Dendritic cell treated with granulocyte-macrophage colony-stimulating factor and Interleukin-4, amounts not matched to agents 40 ng/mL and 50 ng/mL, for 4 days (primary cell): ENCODE data around the gene WDR31.

Experiments used
- H3K27ac Mint-ChIP-seq: one replicate; pipeline ENCODE4 v1.8.0; 2022; ENCODE audit warnings: mild to moderate bottlenecking, mixed read lengths
- H3K27me3 Mint-ChIP-seq: one replicate; pipeline ENCODE4 v1.8.0; 2022; ENCODE audit warnings: mild to moderate bottlenecking, mixed read lengths
- H3K36me3 Mint-ChIP-seq: one replicate; pipeline ENCODE4 v1.8.0; 2022; ENCODE audit warnings: low read depth, mixed read lengths
- H3K4me1 Mint-ChIP-seq: one replicate; pipeline ENCODE4 v1.8.0; 2022; ENCODE audit warnings: low read depth, mixed read lengths
- H3K4me3 Mint-ChIP-seq: one replicate; pipeline ENCODE4 v1.8.0; 2022; ENCODE audit warnings: mild to moderate bottlenecking, moderate library complexity, mixed read lengths
- H3K9me3 Mint-ChIP-seq: one replicate; pipeline ENCODE4 v1.8.0; 2022; ENCODE audit warnings: mixed read lengths
- intact Hi-C: fragments of 100-400 bp; cut with micrococcal nuclease; formaldehyde crosslinking; loops from one replicate; pipeline ENCODE4 v1.15.0; 2022

Gene WDR31

GRCh38 chr9:113337714-113338113 is 2.4 kb downstream of the WDR31 start:
- no peaks in the 10 kb centered on the region for H3K36me3 Mint-ChIP-seq
- H3K9me3 Mint-ChIP-seq: no peaks in the 10 kb centered on the region
- peaks cover 19% of the 10 kb centered on the region for H3K4me1 Mint-ChIP-seq
- H3K27me3 Mint-ChIP-seq: no peaks in the 10 kb centered on the region
- H3K27ac Mint-ChIP-seq: no peak overlapping the region
- intact Hi-C loops: no loop called here
- H3K4me3 Mint-ChIP-seq: no peak overlapping the region

GRCh38 chr9:113331780-113332179 is 8.3 kb downstream of the WDR31 start:
- H3K4me3 Mint-ChIP-seq: no peak overlapping the region
- no peaks in the 10 kb centered on the region for H3K27me3 Mint-ChIP-seq
- intact Hi-C loops: no loop called here
- H3K36me3 Mint-ChIP-seq: no peaks in the 10 kb centered on the region
- H3K27ac Mint-ChIP-seq: no peak overlapping the region
- H3K9me3 Mint-ChIP-seq: no peaks in the 10 kb centered on the region
- H3K4me1 Mint-ChIP-seq: no peaks in the 10 kb centered on the region

GRCh38 chr9:113328045-113328782 is 11.9 kb downstream of the WDR31 start:
- Mint-ChIP-seq H3K9me3 (no peaks in the 10 kb centered on the region), H3K27ac (no peak overlapping the region), H3K27me3 (no peaks in the 10 kb centered on the region), H3K4me3 (no peak overlapping the region), H3K4me1 (no peaks in the 10 kb centered on the region), H3K36me3 (no peaks in the 10 kb centered on the region)
- intact Hi-C loops: no loop called here

- intact Hi-C loops: no loop called here
- H3K4me1 Mint-ChIP-seq: no peaks in the 10 kb centered on the region
- no peak overlapping the region for H3K4me3 Mint-ChIP-seq
- no peaks in the 10 kb centered on the region for H3K27me3 Mint-ChIP-seq
- no peak overlapping the region for H3K27ac Mint-ChIP-seq
- H3K36me3 Mint-ChIP-seq: no peaks in the 10 kb centered on the region
- H3K9me3 Mint-ChIP-seq: no peaks in the 10 kb centered on the region
These were observed 13.8 kb downstream of the WDR31 start for GRCh38 chr9:113326230-113326629.

- Mint-ChIP-seq H3K27ac (no peak overlapping the region), H3K27me3 (no peaks in the 10 kb centered on the region), H3K4me3 (no peak overlapping the region), H3K36me3 (no peaks in the 10 kb centered on the region), H3K9me3 (no peaks in the 10 kb centered on the region), H3K4me1 (no peaks in the 10 kb centered on the region)
- intact Hi-C loops: no loop called here
These were observed 17.4 kb downstream of the WDR31 start for GRCh38 chr9:113322671-113323070.

- no peak overlapping the region for H3K27ac Mint-ChIP-seq
- H3K36me3 Mint-ChIP-seq: no peaks in the 10 kb centered on the region
- H3K9me3 Mint-ChIP-seq: no peaks in the 10 kb centered on the region
- intact Hi-C loops: no loop called here
- H3K4me3 Mint-ChIP-seq: no peak overlapping the region
- H3K27me3 Mint-ChIP-seq: no peaks in the 10 kb centered on the region
- H3K4me1 Mint-ChIP-seq: no peaks in the 10 kb centered on the region
These were observed 20.0 kb downstream of the WDR31 start for GRCh38 chr9:113320051-113320450.

- Mint-ChIP-seq H3K27ac (no peak overlapping the region), H3K36me3 (no peaks in the 10 kb centered on the region), H3K27me3 (no peaks in the 10 kb centered on the region), H3K4me1 (no peaks in the 10 kb centered on the region), H3K9me3 (no peaks in the 10 kb centered on the region), H3K4me3 (no peak overlapping the region)
- intact Hi-C loops: no loop called here
These were observed 21.0 kb downstream of the WDR31 start for GRCh38 chr9:113319054-113319453.

GRCh38 chr9:113317777-113318176 is 22.3 kb downstream of the WDR31 start:
- H3K4me1 Mint-ChIP-seq: no peaks in the 10 kb centered on the region
- H3K9me3 Mint-ChIP-seq: no peaks in the 10 kb centered on the region
- intact Hi-C loops: no loop called here
- no peaks in the 10 kb centered on the region for H3K27me3 Mint-ChIP-seq
- H3K4me3 Mint-ChIP-seq: no peak overlapping the region
- H3K36me3 Mint-ChIP-seq: no peaks in the 10 kb centered on the region
- no peak overlapping the region for H3K27ac Mint-ChIP-seq

GRCh38 chr9:113316030-113316429 is 24.0 kb downstream of the WDR31 start:
- Mint-ChIP-seq H3K27me3 (no peaks in the 10 kb centered on the region), H3K27ac (no peak overlapping the region), H3K4me3 (no peak overlapping the region)

GRCh38 chr9:113315231-113315630 is 24.8 kb downstream of the WDR31 start:
- Mint-ChIP-seq H3K27me3 (no peaks in the 10 kb centered on the region), H3K36me3 (no peaks in the 10 kb centered on the region), H3K27ac (no peak overlapping the region), H3K9me3 (no peaks in the 10 kb centered on the region), H3K4me3 (no peak overlapping the region), H3K4me1 (no peaks in the 10 kb centered on the region)
- intact Hi-C loops: no loop called here

More at GRCh38 chr9:113316030-113316429, 24.0 kb downstream of the WDR31 start:
- intact Hi-C loops: no loop called here
- Mint-ChIP-seq H3K9me3 (no peaks in the 10 kb centered on the region), H3K4me1 (no peaks in the 10 kb centered on the region), H3K36me3 (no peaks in the 10 kb centered on the region)

GRCh38 chr9:113313261-113313660 is 26.8 kb downstream of the WDR31 start:
- intact Hi-C loops: no loop called here
- H3K36me3 Mint-ChIP-seq: no peaks in the 10 kb centered on the region
- H3K4me1 Mint-ChIP-seq: no peaks in the 10 kb centered on the region

GRCh38 chr9:113311961-113312360 is 28.1 kb downstream of the WDR31 start:
- intact Hi-C loops: no loop called here
- Mint-ChIP-seq H3K27me3 (no peaks in the 10 kb centered on the region), H3K9me3 (no peaks in the 10 kb centered on the region), H3K4me1 (no peaks in the 10 kb centered on the region), H3K4me3 (no peak overlapping the region), H3K36me3 (no peaks in the 10 kb centered on the region), H3K27ac (no peak overlapping the region)

More at GRCh38 chr9:113313261-113313660, 26.8 kb downstream of the WDR31 start:
- no peak overlapping the region for H3K4me3 Mint-ChIP-seq
- no peak overlapping the region for H3K27ac Mint-ChIP-seq
- no peaks in the 10 kb centered on the region for H3K9me3 Mint-ChIP-seq
- no peaks in the 10 kb centered on the region for H3K27me3 Mint-ChIP-seq

GRCh38 chr9:113310538-113310937 is 29.5 kb downstream of the WDR31 start:
- H3K9me3 Mint-ChIP-seq: no peaks in the 10 kb centered on the region
- intact Hi-C loops: no loop called here
- peaks cover 6% of the 10 kb centered on the region for H3K4me1 Mint-ChIP-seq
- no peaks in the 10 kb centered on the region for H3K36me3 Mint-ChIP-seq
- no peak overlapping the region for H3K27ac Mint-ChIP-seq
- H3K4me3 Mint-ChIP-seq: no peak overlapping the region
- no peaks in the 10 kb centered on the region for H3K27me3 Mint-ChIP-seq

- no peaks in the 10 kb centered on the region for H3K36me3 Mint-ChIP-seq
- no peaks in the 10 kb centered on the region for H3K27me3 Mint-ChIP-seq
- no peaks in the 10 kb centered on the region for H3K9me3 Mint-ChIP-seq
- H3K4me3 Mint-ChIP-seq: no peak overlapping the region
- peaks cover 6% of the 10 kb centered on the region for H3K4me1 Mint-ChIP-seq
- H3K27ac Mint-ChIP-seq: no peak overlapping the region
- intact Hi-C loops: loop anchor here (1.0 kb wide), 1 partner anchor 98 kb away; no protein-coding TSS in a partner anchor
These were observed 30.8 kb downstream of the WDR31 start for GRCh38 chr9:113309204-113309813.
